Mucosa of descending colon (tissue), 3 donors: ENCODE measurements around the gene SPATA2L. TPM values are rescaled to one million over a fixed set of nuclear protein-coding genes. Genes with fewer than 3 reads are reported as not detected.

Source experiments
- ATAC-seq: fragments of 200-7000 bp; cut with Tn5 transposase; one replicate; pipeline ENCODE4 v1.9.1; 2020; ENCODE audit warnings: mild to moderate bottlenecking, moderate library complexity
- DNase-seq, 3 donors: peaks; one replicate each; pipeline ENCODE4 v3.0.0-alpha.2; 2020
- H3K36me3 ChIP-seq: fragments of 200-600 bp; one replicate; pipeline ENCODE4 v1.8.0; 2021; ENCODE audit warnings: low read depth, mild to moderate bottlenecking
- H3K4me1 ChIP-seq: fragments of 200-600 bp; one replicate; pipeline ENCODE4 v1.8.0; 2021; ENCODE audit warnings: low read depth, mild to moderate bottlenecking
- H3K4me3 ChIP-seq: fragments of 200-600 bp; one replicate; pipeline ENCODE4 v1.8.0; 2021; ENCODE audit warnings: mild to moderate bottlenecking
- H3K9me3 ChIP-seq: fragments of 200-600 bp; one replicate; pipeline ENCODE4 v1.8.0; 2021; ENCODE audit warnings: mild to moderate bottlenecking
- intact Hi-C, 2 donors: fragments of 100-400 bp; cut with DNase I in 1 of 2; cut with micrococcal nuclease in 1 of 2; formaldehyde crosslinking; loops; one replicate each; pipeline versions ENCODE4 v1.11.0 to v1.11.1; 2022; cut with DNase I, micrococcal nuclease
- total RNA-seq, 3 donors: library from RNA; stranded (reverse); fragmentation: NEBNext Ultra II Directional in 2 of 3; extraction: Animal tissue kit (Norgen Biotek cat#: 25700) in 2 of 3; gene quantifications; one replicate each; pipeline versions ENCODE4 v1.2.1 to v1.2.4, GENCODE V29; 2021 to 2023
- TF ChIP-seq, protein P1 (sequence below): fragments of 200-600 bp; IDR thresholded peaks from one replicate; pipeline ENCODE4 v1.8.0; 2022; ENCODE audit warnings: antibody characterized with exemption, mild to moderate bottlenecking
- donor health status: DM: no; HTN: no; CAD: no; lungs with moderate emphysema.
- donor health status: DM: no; HTN: no; CAD: no.
- donor health status: DM: no; HTN: yes; CAD: no.

The SPATA2L gene
- total RNA-seq, 3 donors from 2014 or later = 12.5 to 21.7 (median 14.4) TPM

DNA sequence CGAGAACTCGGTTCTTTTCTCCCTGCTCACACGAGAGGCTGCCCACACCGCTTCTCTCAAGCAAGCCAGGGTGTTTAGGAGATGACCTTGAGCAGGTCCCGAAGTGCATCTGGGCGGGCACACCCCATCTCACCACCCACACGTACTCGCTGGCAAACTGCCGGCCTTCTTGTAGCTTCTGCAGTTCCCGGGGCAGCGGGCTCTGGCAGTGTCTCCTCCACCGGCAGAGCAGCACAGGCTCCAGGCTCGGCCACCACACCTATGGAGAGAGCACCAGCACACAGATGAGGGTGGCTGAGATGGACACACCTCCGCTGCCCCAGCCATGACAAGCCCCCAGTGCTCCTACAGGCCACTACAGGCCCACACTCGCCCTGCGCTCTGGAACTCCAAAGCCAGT lies 43.3 kb upstream of the SPATA2L start:
- Histone ChIP-seq H3K36me3 (no peaks in the 10 kb centered on the region), H3K9me3 (no peaks in the 10 kb centered on the region), H3K4me1 (no peaks in the 10 kb centered on the region), H3K4me3 (no peak overlapping the region)
- DNase-seq (no peak), ATAC-seq (no peak)
- TF ChIP-seq, protein P1, sequence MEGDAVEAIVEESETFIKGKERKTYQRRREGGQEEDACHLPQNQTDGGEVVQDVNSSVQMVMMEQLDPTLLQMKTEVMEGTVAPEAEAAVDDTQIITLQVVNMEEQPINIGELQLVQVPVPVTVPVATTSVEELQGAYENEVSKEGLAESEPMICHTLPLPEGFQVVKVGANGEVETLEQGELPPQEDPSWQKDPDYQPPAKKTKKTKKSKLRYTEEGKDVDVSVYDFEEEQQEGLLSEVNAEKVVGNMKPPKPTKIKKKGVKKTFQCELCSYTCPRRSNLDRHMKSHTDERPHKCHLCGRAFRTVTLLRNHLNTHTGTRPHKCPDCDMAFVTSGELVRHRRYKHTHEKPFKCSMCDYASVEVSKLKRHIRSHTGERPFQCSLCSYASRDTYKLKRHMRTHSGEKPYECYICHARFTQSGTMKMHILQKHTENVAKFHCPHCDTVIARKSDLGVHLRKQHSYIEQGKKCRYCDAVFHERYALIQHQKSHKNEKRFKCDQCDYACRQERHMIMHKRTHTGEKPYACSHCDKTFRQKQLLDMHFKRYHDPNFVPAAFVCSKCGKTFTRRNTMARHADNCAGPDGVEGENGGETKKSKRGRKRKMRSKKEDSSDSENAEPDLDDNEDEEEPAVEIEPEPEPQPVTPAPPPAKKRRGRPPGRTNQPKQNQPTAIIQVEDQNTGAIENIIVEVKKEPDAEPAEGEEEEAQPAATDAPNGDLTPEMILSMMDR = no peak
- intact Hi-C loops = no loop called here

DNA sequence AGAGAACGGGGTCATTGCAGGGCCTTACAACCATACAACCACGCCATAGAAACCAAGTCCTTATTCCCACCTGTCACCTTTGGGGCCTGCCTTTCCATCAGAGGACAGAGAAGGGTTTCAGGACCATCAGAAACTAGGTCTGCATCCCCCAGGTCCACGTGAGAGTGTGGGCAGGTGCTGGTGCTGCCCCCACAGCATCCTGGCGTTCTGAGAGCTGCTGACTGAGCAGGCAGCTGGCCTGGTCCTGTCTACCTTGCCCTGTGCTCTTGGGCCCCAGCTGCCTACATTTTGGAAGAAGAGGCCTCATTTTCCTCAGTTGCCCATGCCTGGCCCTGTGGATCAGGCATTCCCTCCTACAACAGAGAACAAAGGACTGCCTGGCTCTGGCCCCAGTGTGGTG lies 41.4 kb upstream of the SPATA2L start:
- no peaks in the 10 kb centered on the region for H3K36me3 ChIP-seq

DNA sequence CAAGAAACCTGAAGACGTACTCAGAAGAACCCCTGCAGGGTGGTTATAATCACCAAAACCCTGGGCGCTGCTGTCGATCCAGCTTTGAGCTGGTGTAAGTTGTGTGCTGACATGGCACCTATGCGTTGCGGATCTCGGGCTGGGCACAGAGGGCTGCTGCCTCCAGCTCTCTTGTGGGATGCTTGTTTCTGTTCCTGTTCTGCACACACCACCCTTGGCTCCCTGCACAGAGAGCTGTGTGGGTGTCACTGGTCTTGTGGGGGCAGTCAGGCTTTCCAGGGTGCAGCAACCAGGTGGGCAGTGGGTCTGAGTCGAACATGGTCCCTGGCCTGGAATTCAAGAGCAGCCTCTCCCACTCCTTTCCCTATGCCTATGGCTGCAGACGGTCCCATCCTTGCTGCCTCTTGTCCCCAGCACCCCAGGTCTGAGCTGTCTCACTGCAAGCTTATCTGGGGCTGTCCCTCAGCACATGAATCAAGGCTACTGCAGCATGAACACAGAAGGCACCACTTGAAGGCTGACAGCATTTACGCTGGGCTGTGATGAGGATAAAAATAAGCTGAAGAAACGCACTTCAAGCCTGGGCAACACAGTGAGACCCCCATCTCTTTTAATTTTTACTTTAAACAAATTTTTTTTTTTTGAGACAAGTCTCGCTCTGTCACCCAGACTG lies 40.0 kb upstream of the SPATA2L start:
- DNase-seq (no peak), ATAC-seq (peak; percentile 4)
- intact Hi-C loops = no loop called here
- Histone ChIP-seq H3K9me3 (no peaks in the 10 kb centered on the region), H3K4me1 (no peaks in the 10 kb centered on the region), H3K4me3 (no peak overlapping the region), H3K36me3 (no peaks in the 10 kb centered on the region)
- TF ChIP-seq, protein P1 = no peak

More for the DNA sequence above, 41.4 kb upstream of the SPATA2L start:
- DNase-seq (no peak), ATAC-seq (no peak)
- H3K9me3 ChIP-seq = no peaks in the 10 kb centered on the region
- intact Hi-C loops = no loop called here
- no peaks in the 10 kb centered on the region for H3K4me1 ChIP-seq
- H3K4me3 ChIP-seq = no peak overlapping the region
- TF ChIP-seq, protein P1 = no peak

DNA sequence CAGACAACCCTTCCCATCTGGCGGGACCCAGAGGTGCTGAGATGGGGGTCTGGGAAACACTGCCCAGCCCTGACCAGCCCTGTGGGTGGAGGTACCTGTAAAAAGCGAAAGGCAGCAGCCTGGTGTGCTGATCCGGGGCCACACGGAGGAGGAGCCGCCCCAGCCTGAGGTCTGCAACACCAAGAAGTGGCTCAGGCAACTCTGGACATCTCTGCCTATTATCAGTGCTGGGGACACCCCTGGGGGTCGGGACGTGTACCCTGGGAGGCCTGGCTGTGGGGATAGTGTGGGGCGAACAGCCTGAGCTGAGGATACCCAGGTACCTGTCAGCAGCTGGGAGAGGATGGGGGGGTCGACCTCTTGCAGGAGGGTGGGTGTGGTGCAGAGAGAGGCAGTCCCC lies 37.9 kb upstream of the SPATA2L start:
- ATAC-seq (peak; percentile 5), DNase-seq (no peak)
- H3K4me1 ChIP-seq = no peaks in the 10 kb centered on the region
- TF ChIP-seq, protein P1 = no peak
- intact Hi-C loops = no loop called here
- no peaks in the 10 kb centered on the region for H3K9me3 ChIP-seq
- no peak overlapping the region for H3K4me3 ChIP-seq
- no peaks in the 10 kb centered on the region for H3K36me3 ChIP-seq

DNA sequence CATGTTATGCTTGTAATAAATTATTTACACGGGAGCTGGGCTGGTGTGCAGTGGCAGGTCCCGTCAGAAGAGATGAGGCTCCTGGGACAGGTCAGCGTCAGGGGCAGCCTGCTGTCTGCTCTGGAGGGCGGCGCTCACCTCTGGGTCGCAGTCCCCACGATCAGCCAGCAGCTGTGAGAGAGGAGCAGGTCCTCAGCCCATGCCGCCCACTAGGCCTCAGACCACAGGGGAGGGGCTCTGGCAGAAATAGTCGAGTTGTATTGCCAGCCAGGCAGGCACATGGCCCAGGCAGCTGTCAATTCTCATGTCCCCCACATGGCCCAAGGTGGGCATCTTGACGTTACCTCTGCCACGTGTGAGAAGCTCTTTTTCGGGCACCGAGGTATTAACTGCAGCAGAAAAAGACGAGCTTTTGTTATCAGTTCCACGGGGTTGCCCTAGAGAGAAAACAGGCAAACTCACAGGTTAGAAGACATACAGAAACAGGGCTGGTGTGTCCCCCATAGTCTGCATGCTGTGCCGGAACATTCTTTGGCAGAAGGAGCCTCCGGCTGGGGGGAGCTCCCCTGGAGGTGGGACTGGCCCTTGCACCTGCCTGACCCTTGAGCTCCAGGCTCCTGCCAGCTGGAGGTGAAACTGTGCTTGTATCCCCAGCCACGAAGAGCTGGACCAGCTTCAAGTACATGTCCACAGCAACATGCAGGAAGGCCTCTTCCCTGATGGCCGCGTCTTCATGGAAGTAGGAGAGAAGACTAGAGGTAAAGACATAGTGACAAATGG lies 37.2 kb upstream of the SPATA2L start:
- Histone ChIP-seq H3K4me1 (no peaks in the 10 kb centered on the region), H3K36me3 (no peaks in the 10 kb centered on the region), H3K4me3 (no peak overlapping the region), H3K9me3 (no peaks in the 10 kb centered on the region)
- no peak for ATAC-seq
- no peak for DNase-seq
- intact Hi-C loops = no loop called here
- TF ChIP-seq, protein P1 = no peak
